NCI-H2107 treated with DMSO at 0.1 percent for 48 hours (cell line): Measurements from ENCODE around the gene PLEKHM3.
"Not testable (repeated sequence)": the region's sequence is repeated elsewhere in the genome, so short reads cannot be mapped to it uniquely, and the experiment has no call there.

Experiments
- DNase-seq: peaks from one replicate; lab custom pipeline; 2025; ENCODE audit not compliant: unreplicated experiment; lab: John Stamatoyannopoulos, UW

PLEKHM3 gene

GRCh38 chr2:207951734-207952470, 73.4 kb downstream of the PLEKHM3 start:
- no peak for DNase-seq

GRCh38 chr2:207950761-207951114, 74.6 kb downstream of the PLEKHM3 start:
- no peak for DNase-seq

- no peak for DNase-seq
These were observed 75.1 kb downstream of the PLEKHM3 start for GRCh38 chr2:207950063-207950760.

GRCh38 chr2:207949245-207949644, 76.1 kb downstream of the PLEKHM3 start:
- DNase-seq: not testable (repeated sequence)

- no peak for DNase-seq
These were observed 80.2 kb downstream of the PLEKHM3 start for GRCh38 chr2:207944979-207945600.

- DNase-seq: no peak
These were observed 81.0 kb downstream of the PLEKHM3 start for GRCh38 chr2:207944334-207944733.

- DNase-seq: no peak
These were observed 85.8 kb downstream of the PLEKHM3 start for GRCh38 chr2:207939342-207940108.

GRCh38 chr2:207938886-207939285, 86.4 kb downstream of the PLEKHM3 start:
- DNase-seq: no peak

- DNase-seq: no peak
These were observed 86.9 kb downstream of the PLEKHM3 start for GRCh38 chr2:207938415-207938814.

- no peak for DNase-seq
These were observed 87.5 kb downstream of the PLEKHM3 start for GRCh38 chr2:207937823-207938222.

- no peak for DNase-seq
These were observed 88.1 kb downstream of the PLEKHM3 start for GRCh38 chr2:207937253-207937652.

- no peak for DNase-seq
These were observed 88.9 kb downstream of the PLEKHM3 start for GRCh38 chr2:207936380-207936779.

GRCh38 chr2:207935991-207936370, 89.3 kb downstream of the PLEKHM3 start:
- DNase-seq: no peak

- no peak for DNase-seq
These were observed 90.0 kb downstream of the PLEKHM3 start for GRCh38 chr2:207935121-207935990.

GRCh38 chr2:207934720-207935119, 90.6 kb downstream of the PLEKHM3 start:
- no peak for DNase-seq

GRCh38 chr2:207933396-207934065, 91.8 kb downstream of the PLEKHM3 start:
- DNase-seq: no peak

- no peak for DNase-seq
These were observed 93.2 kb downstream of the PLEKHM3 start for GRCh38 chr2:207932106-207932505.

GRCh38 chr2:207930747-207931146, 94.6 kb downstream of the PLEKHM3 start:
- peak; percentile 44 for DNase-seq

- DNase-seq: no peak
These were observed 95.4 kb downstream of the PLEKHM3 start for GRCh38 chr2:207929923-207930322.

- no peak for DNase-seq
These were observed 97.2 kb downstream of the PLEKHM3 start for GRCh38 chr2:207928079-207928478.
